SU-DHL-6 (cell line): ENCODE data around the gene UBAC2.

Experiments used
- CTCF ChIP-seq: fragments of 200-600 bp; sonication (generic); IDR thresholded peaks from one replicate; pipeline ENCODE4 v1.5.1; 2017; ENCODE audit warnings: antibody characterized with exemption, mild to moderate bottlenecking, low read length, moderate library complexity; ENCODE audit not compliant: insufficient read depth, poor library complexity, severe bottlenecking
- EZH2phosphoT487 ChIP-seq: fragments of 200-600 bp; sonication (generic), shearing (Covaris generic); conservative IDR thresholded peaks from 2 replicates; pipeline ENCODE4 v1.6.1; 2018; ENCODE audit warnings: mild to moderate bottlenecking, antibody characterized with exemption, low read length, moderate library complexity, mixed read lengths

- no peak for TF ChIP-seq CTCF
- TF ChIP-seq EZH2phosphoT487: no peak
Observed at GRCh38 chr13:99256283-99256682, 55.6 kb downstream of the UBAC2 start.
